ENCODE results near the gene TBX2. TPM values are rescaled to one million over a fixed set of nuclear protein-coding genes. Genes with fewer than 3 reads are reported as not detected.

The TBX2 gene
- total and polyA plus RNA-seq, 2 of the 13 experiments (the other 11 are each of a cell fraction or from before 2014, with no cell fraction given): 2.8 to 15.3 TPM

DNA sequence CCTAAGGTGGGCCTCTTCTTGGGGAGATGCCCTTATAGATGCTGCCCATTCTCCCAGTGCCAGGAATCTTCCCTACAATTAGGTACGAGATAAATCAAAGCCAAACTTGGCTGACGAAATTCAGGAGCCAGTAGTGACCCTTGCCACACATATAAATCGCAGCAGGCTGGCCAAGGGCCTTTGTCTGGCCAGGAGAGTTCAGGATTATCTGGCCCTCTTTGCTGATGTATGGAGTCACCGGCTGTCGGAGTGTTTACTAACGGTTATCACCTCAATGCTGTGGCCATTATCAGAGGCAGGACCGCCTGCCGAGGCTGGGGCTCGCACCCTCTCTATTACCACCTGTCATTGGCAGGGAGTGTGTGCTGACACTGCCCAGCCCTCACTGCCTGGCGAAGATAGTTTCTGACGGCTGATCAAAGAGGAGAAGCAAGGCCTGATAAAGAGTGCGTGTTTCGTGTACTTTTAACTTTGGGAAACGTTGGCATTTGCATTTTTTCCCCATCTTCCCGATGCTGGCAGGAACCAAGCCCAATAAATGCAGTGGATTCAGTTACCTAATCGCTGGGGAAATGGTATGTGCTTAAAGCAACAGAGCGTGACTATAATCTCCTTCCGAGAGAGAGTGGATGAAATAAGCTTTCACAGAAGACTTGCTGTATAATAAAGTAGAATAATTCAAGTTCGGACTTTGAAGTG is 32.8 kb upstream of the TBX2 start (continued):
- peak; percentile 60; the same call in 1 of the 2 replicates for TF ChIP-seq ZNF747 (CRISPR knock-in tag; IDR thresholded peaks at IDR 0.05; ENCODE audit: borderline replicate concordance)
- TF ChIP-seq MEF2D (CRISPR knock-in tag; IDR thresholded peaks at IDR 0.05): peak; percentile 36; the same call in 1 of the 2 replicates
- TF ChIP-seq ZNF235 (CRISPR knock-in tag; IDR thresholded peaks at IDR 0.05; ENCODE audit: borderline replicate concordance): 0 out of 2 replicates have a peak, but pooled peaks have one; percentile 50
- TF ChIP-seq, protein P1, sequence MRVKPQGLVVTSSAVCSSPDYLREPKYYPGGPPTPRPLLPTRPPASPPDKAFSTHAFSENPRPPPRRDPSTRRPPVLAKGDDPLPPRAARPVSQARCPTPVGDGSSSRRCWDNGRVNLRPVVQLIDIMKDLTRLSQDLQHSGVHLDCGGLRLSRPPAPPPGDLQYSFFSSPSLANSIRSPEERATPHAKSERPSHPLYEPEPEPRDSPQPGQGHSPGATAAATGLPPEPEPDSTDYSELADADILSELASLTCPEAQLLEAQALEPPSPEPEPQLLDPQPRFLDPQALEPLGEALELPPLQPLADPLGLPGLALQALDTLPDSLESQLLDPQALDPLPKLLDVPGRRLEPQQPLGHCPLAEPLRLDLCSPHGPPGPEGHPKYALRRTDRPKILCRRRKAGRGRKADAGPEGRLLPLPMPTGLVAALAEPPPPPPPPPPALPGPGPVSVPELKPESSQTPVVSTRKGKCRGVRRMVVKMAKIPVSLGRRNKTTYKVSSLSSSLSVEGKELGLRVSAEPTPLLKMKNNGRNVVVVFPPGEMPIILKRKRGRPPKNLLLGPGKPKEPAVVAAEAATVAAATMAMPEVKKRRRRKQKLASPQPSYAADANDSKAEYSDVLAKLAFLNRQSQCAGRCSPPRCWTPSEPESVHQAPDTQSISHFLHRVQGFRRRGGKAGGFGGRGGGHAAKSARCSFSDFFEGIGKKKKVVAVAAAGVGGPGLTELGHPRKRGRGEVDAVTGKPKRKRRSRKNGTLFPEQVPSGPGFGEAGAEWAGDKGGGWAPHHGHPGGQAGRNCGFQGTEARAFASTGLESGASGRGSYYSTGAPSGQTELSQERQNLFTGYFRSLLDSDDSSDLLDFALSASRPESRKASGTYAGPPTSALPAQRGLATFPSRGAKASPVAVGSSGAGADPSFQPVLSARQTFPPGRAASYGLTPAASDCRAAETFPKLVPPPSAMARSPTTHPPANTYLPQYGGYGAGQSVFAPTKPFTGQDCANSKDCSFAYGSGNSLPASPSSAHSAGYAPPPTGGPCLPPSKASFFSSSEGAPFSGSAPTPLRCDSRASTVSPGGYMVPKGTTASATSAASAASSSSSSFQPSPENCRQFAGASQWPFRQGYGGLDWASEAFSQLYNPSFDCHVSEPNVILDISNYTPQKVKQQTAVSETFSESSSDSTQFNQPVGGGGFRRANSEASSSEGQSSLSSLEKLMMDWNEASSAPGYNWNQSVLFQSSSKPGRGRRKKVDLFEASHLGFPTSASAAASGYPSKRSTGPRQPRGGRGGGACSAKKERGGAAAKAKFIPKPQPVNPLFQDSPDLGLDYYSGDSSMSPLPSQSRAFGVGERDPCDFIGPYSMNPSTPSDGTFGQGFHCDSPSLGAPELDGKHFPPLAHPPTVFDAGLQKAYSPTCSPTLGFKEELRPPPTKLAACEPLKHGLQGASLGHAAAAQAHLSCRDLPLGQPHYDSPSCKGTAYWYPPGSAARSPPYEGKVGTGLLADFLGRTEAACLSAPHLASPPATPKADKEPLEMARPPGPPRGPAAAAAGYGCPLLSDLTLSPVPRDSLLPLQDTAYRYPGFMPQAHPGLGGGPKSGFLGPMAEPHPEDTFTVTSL (CRISPR knock-in tag; IDR thresholded peaks at IDR 0.05; ENCODE audit: borderline replicate concordance): no peak
- no peak for TF ChIP-seq ZNF800 (CRISPR knock-in tag; IDR thresholded peaks at IDR 0.05)
- TF ChIP-seq SOX6 (IDR thresholded peaks at IDR 0.05): no peak
- TF ChIP-seq SOX6 (CRISPR knock-in tag; IDR thresholded peaks at IDR 0.05): peak; percentile 93
- TF ChIP-seq SRSF4 (IDR thresholded peaks at IDR 0.05; ENCODE audit: low read depth, low read length, poor library complexity, severe bottlenecking): no peak
- no peak for TF ChIP-seq ZBTB42 (CRISPR knock-in tag; IDR thresholded peaks at IDR 0.05)
- TF ChIP-seq DR1 (CRISPR knock-in tag; IDR thresholded peaks at IDR 0.05): peak; percentile 85
- TF ChIP-seq SUZ12 (IDR thresholded peaks at IDR 0.05; ENCODE audit: low read depth, low read length): no peak
- no peak for TF ChIP-seq EEA1 (CRISPR knock-in tag; IDR thresholded peaks at IDR 0.05; ENCODE audit: borderline replicate concordance)
- TF ChIP-seq, protein P2, sequence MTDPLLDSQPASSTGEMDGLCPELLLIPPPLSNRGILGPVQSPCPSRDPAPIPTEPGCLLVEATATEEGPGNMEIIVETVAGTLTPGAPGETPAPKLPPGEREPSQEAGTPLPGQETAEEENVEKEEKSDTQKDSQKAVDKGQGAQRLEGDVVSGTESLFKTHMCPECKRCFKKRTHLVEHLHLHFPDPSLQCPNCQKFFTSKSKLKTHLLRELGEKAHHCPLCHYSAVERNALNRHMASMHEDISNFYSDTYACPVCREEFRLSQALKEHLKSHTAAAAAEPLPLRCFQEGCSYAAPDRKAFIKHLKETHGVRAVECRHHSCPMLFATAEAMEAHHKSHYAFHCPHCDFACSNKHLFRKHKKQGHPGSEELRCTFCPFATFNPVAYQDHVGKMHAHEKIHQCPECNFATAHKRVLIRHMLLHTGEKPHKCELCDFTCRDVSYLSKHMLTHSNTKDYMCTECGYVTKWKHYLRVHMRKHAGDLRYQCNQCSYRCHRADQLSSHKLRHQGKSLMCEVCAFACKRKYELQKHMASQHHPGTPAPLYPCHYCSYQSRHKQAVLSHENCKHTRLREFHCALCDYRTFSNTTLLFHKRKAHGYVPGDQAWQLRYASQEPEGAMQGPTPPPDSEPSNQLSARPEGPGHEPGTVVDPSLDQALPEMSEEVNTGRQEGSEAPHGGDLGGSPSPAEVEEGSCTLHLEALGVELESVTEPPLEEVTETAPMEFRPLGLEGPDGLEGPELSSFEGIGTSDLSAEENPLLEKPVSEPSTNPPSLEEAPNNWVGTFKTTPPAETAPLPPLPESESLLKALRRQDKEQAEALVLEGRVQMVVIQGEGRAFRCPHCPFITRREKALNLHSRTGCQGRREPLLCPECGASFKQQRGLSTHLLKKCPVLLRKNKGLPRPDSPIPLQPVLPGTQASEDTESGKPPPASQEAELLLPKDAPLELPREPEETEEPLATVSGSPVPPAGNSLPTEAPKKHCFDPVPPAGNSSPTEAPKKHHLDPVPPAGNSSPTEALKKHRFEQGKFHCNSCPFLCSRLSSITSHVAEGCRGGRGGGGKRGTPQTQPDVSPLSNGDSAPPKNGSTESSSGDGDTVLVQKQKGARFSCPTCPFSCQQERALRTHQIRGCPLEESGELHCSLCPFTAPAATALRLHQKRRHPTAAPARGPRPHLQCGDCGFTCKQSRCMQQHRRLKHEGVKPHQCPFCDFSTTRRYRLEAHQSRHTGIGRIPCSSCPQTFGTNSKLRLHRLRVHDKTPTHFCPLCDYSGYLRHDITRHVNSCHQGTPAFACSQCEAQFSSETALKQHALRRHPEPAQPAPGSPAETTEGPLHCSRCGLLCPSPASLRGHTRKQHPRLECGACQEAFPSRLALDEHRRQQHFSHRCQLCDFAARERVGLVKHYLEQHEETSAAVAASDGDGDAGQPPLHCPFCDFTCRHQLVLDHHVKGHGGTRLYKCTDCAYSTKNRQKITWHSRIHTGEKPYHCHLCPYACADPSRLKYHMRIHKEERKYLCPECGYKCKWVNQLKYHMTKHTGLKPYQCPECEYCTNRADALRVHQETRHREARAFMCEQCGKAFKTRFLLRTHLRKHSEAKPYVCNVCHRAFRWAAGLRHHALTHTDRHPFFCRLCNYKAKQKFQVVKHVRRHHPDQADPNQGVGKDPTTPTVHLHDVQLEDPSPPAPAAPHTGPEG (CRISPR knock-in tag; IDR thresholded peaks at IDR 0.05): no peak
- peak; percentile 92 for TF ChIP-seq ZNF350 (CRISPR knock-in tag; IDR thresholded peaks at IDR 0.05; ENCODE audit: borderline replicate concordance, low read depth)
- TF ChIP-seq NFYC (CRISPR knock-in tag; IDR thresholded peaks at IDR 0.05): peak; percentile 48
- TF ChIP-seq ZNF451 (CRISPR knock-in tag; IDR thresholded peaks at IDR 0.05): peak; percentile 61; the same call in 1 of the 2 replicates
